Naive thymus-derived CD4-positive, alpha-beta T cell (primary cell): ENCODE results near the gene PLPP1. TPM values are rescaled to one million over a fixed set of nuclear protein-coding genes. Genes with fewer than 3 reads are reported as not detected.
"Not testable (repeated sequence)": the region's sequence is repeated elsewhere in the genome, so short reads cannot be mapped to it uniquely, and the experiment has no call there.

Experiments used
- ATAC-seq: fragments of 150-1000 bp; cut with Tn5 transposase; 2 replicates; pipeline ENCODE4 v1.10.0; 2021; ENCODE audit warnings: mild to moderate bottlenecking, moderate library complexity
- CTCF ChIA-PET: fragments of 350-600 bp; sonication (Branson Sonifier 250); formaldehyde crosslinking; loops from one replicate; lab custom pipeline; 2021; ENCODE audit warnings: antibody characterized with exemption; lab: Charles Lee
- POLR2A ChIA-PET: fragments of 350-600 bp; sonication (Branson Sonifier 250); formaldehyde crosslinking; loops from one replicate; lab custom pipeline; 2021; ENCODE audit warnings: antibody characterized with exemption, inconsistent platforms; lab: Charles Lee
- DNase-seq, 9 donors: peaks; one replicate each; pipeline versions ENCODE4 v3.0.0 to v3.0.0-alpha.2; 2020 to 2022; ENCODE audit warnings: mixed read lengths in 1 of 9
- H3K27ac ChIP-seq: one replicate; pipeline ENCODE4 v1.7.0; 2013; ENCODE audit warnings: mild to moderate bottlenecking, low read depth, low read length, moderate library complexity
- H3K27me3 ChIP-seq, 2 donors: one replicate each; pipeline ENCODE4 v1.7.0; 2013; ENCODE audit warnings: low read length in 2 of 2, mild to moderate bottlenecking in 2 of 2, moderate library complexity in 2 of 2; ENCODE audit not compliant: control insufficient read depth in 2 of 2, insufficient read depth in 2 of 2
- H3K36me3 ChIP-seq, 3 experiments: 1 replicate in 2 of 3; 2 replicates in 1 of 3; pipeline ENCODE4 v1.7.0; 2013; ENCODE audit warnings: low read length in 3 of 3, mild to moderate bottlenecking in 3 of 3, moderate library complexity in 1 of 3; ENCODE audit not compliant: insufficient read depth in 3 of 3, control insufficient read depth in 2 of 3
- H3K4me1 ChIP-seq, 2 donors: one replicate each; pipeline ENCODE4 v1.7.0; 2013; ENCODE audit warnings: low read length in 2 of 2, mild to moderate bottlenecking in 2 of 2, moderate library complexity in 1 of 2; ENCODE audit not compliant: control insufficient read depth in 2 of 2, insufficient read depth in 2 of 2
- H3K4me3 ChIP-seq: 2 replicates; pipeline ENCODE4 v1.7.0; 2013; ENCODE audit warnings: mild to moderate bottlenecking, low read length
- H3K9me3 ChIP-seq, 3 experiments: 1 replicate in 2 of 3; 2 replicates in 1 of 3; pipeline ENCODE4 v1.7.0; 2013; ENCODE audit warnings: low read length in 3 of 3; ENCODE audit not compliant: control insufficient read depth in 2 of 3
- H3K27ac Mint-ChIP-seq, 9 donors: one replicate each; pipeline ENCODE4 v1.8.0; 2020 to 2022; ENCODE audit warnings: mixed read lengths in 9 of 9, mild to moderate bottlenecking in 8 of 9, moderate library complexity in 5 of 9, inconsistent platforms in 2 of 9
- H3K27me3 Mint-ChIP-seq, 5 donors: one replicate each; pipeline ENCODE4 v1.8.0; 2021 to 2022; ENCODE audit warnings: mixed read lengths in 5 of 5, mild to moderate bottlenecking in 1 of 5
- H3K36me3 Mint-ChIP-seq, 5 donors: one replicate each; pipeline ENCODE4 v1.8.0; 2020 to 2022; ENCODE audit warnings: mixed read lengths in 5 of 5, mild to moderate bottlenecking in 3 of 5, inconsistent platforms in 1 of 5
- H3K4me1 Mint-ChIP-seq, 7 donors: one replicate each; pipeline ENCODE4 v1.8.0; 2020 to 2022; ENCODE audit warnings: mixed read lengths in 7 of 7, mild to moderate bottlenecking in 3 of 7, inconsistent platforms in 1 of 7
- H3K4me3 Mint-ChIP-seq, 10 donors: one replicate each; pipeline ENCODE4 v1.8.0; 2020 to 2022; ENCODE audit warnings: mild to moderate bottlenecking in 10 of 10, mixed read lengths in 10 of 10, moderate library complexity in 6 of 10, inconsistent platforms in 2 of 10
- H3K9me3 Mint-ChIP-seq, 11 donors: one replicate each; pipeline ENCODE4 v1.8.0; 2020 to 2022; ENCODE audit warnings: mixed read lengths in 11 of 11, mild to moderate bottlenecking in 4 of 11, inconsistent platforms in 1 of 11, moderate library complexity in 1 of 11
- intact Hi-C, 2 donors: fragments of 100-400 bp; cut with micrococcal nuclease; formaldehyde crosslinking; loops; one replicate each; pipeline ENCODE4 v1.15.1; 2023
- polyA plus RNA-seq, 2 donors: library from polyadenylated mRNA; unstranded; fragments of 300-500 nt; fragmentation: Illumina TruSeq; gene quantifications; one replicate each; pipeline ENCODE4 v1.2.3, GENCODE V29; 2021
- total RNA-seq, 6 experiments: library from RNA in 5 of 6; stranded (reverse) in 5 of 6; gene quantifications; 1 replicate in 5 of 6; 2 replicates in 1 of 6; pipeline ENCODE4 v1.2.3 and lab custom pipeline; 2021 to 2026

PLPP1 gene
- total and polyA plus RNA-seq, 7 experiments from 2014 or later, result 8.0 to 31.3 (median 12.9) TPM

DNA sequence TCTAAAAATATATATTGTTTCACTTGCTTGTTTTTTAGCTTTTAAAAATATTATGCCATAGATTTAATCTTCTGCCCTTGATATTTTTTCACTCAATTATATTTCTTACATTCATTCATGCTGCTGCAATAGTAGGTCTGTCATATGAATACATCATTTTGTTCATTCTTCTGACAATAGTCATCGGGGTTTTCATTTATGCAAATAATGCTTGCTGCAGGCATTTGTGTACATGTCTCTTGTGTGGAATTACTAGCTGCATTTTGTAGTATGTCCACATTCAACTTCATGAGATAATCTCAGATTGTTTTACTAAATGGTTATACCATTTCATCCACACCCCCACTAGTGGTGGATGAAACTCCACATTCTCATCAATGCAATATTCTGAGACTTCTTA lies 5.3 kb upstream of the PLPP1 start:
- ChIA-PET CTCF (interaction anchor here (1.0 kb wide), 1 partner anchor 152 kb away, joined by 3 read pairs; no protein-coding TSS in a partner anchor), POLR2A (no interaction called here)
- Histone ChIP-seq H3K4me3 (no peak overlapping the region), H3K27me3 (no peaks in the 10 kb centered on the region), H3K27ac (no peak overlapping the region), H3K9me3 (no peaks in the 10 kb centered on the region), H3K36me3 (no peaks in the 10 kb centered on the region), H3K4me1 (peaks cover 3 to 29% of the 10 kb centered on the region in 2 donors)
- H3K27ac Mint-ChIP-seq, result peak overlapping the region in 5 of 9 donors; percentile 10 to 86 (median 77)
- H3K27me3 Mint-ChIP-seq, result no peaks in the 10 kb centered on the region
- peaks cover 19 to 57% (median 49%) of the 10 kb centered on the region in 7 donors for H3K4me1 Mint-ChIP-seq
- intact Hi-C loops, result no loop called here
- H3K4me3 Mint-ChIP-seq, result peak overlapping the region in 5 of 10 donors; percentile 0 to 79 (median 48)
- peaks cover 0 to 2% (median 0%) of the 10 kb centered on the region in 5 donors for H3K36me3 Mint-ChIP-seq
- no peaks in the 10 kb centered on the region for H3K9me3 Mint-ChIP-seq
- DNase-seq, result no peak
- ATAC-seq, result no peak

GRCh38 chr5:55538661-55539060 lies 3.9 kb upstream of the PLPP1 start:
- POLR2A ChIA-PET, result interaction anchor here (0.6 to 1.3 kb wide), 2 partner anchors 22 to 71 kb away, joined by 3 to 4 read pairs; no protein-coding TSS in a partner anchor
- H3K9me3 ChIP-seq, result no peaks in the 10 kb centered on the region
- no peak overlapping the region for H3K4me3 ChIP-seq
- ATAC-seq, result no peak
- intact Hi-C loops, result loop anchor here (2.0 to 10.0 kb wide), 4 partner anchors 112 to 1639 kb away; partner anchors contain the start of gene GPBP1 (in 1 of the 2)
- no peaks in the 10 kb centered on the region for H3K27me3 ChIP-seq
- Mint-ChIP-seq H3K36me3 (peaks cover 0 to 5% (median 0%) of the 10 kb centered on the region in 5 donors), H3K9me3 (no peaks in the 10 kb centered on the region), H3K27ac (peak overlapping the region; percentile 30 to 86 (median 70)), H3K4me1 (peaks cover 23 to 58% (median 49%) of the 10 kb centered on the region in 7 donors), H3K4me3 (peak overlapping the region in 9 of 10 donors; percentile 4 to 79 (median 63)), H3K27me3 (no peaks in the 10 kb centered on the region)
- DNase-seq, result peak in 4 of 9 donors; percentile 6 to 35 (median 19)
- H3K4me1 ChIP-seq, result peaks cover 7 to 32% of the 10 kb centered on the region in 2 donors
- CTCF ChIA-PET, result interaction anchor here (1.0 kb wide), 1 partner anchor 10 kb away, joined by 3 read pairs; no protein-coding TSS in a partner anchor
- H3K27ac ChIP-seq, result peak overlapping the region; percentile 56
- peaks cover 0 to 9% (median 0%) of the 10 kb centered on the region in 3 experiments for H3K36me3 ChIP-seq

GRCh38 chr5:55537315-55537714 lies 2.6 kb upstream of the PLPP1 start:
- peaks cover 24 to 61% (median 53%) of the 10 kb centered on the region in 7 donors for H3K4me1 Mint-ChIP-seq
- H3K4me3 ChIP-seq, CTCF ChIA-PET, H3K27ac ChIP-seq, H3K27me3 ChIP-seq, H3K36me3 ChIP-seq, H3K9me3 Mint-ChIP-seq, ATAC-seq, H3K36me3 Mint-ChIP-seq, DNase-seq, H3K27me3 Mint-ChIP-seq, H3K9me3 ChIP-seq: not testable (repeated sequence)
- H3K4me1 ChIP-seq, result peaks cover 9 to 39% of the 10 kb centered on the region in 2 donors
- peak overlapping the region in 3 of 9 donors; percentile 29 to 86 (median 86) for H3K27ac Mint-ChIP-seq
- intact Hi-C loops, result loop anchor here (5.0 to 10.0 kb wide), 3 partner anchors 123 to 1640 kb away; partner anchors contain the start of gene GPBP1 (in 1 of the 2)
- peak overlapping the region in 2 of 10 donors; percentile 8 to 60 for H3K4me3 Mint-ChIP-seq
- POLR2A ChIA-PET, result interaction anchor here (0.7 to 0.8 kb wide), 2 partner anchors 24 to 110 kb away, joined by 3 read pairs; no protein-coding TSS in a partner anchor

GRCh38 chr5:55535199-55535905 lies 588 bp upstream of the PLPP1 start:
- H3K9me3 Mint-ChIP-seq, result no peaks in the 10 kb centered on the region
- Histone ChIP-seq H3K4me1 (peaks cover 6 to 26% of the 10 kb centered on the region in 2 donors), H3K27ac (peak overlapping the region; percentile 91), H3K36me3 (peaks cover 0 to 9% (median 0%) of the 10 kb centered on the region in 3 experiments), H3K4me3 (peak overlapping the region; percentile 83), H3K27me3 (no peaks in the 10 kb centered on the region), H3K9me3 (no peaks in the 10 kb centered on the region)
- H3K27me3 Mint-ChIP-seq, result no peaks in the 10 kb centered on the region
- ATAC-seq (no peak), DNase-seq (peak in 1 of 9 donors; percentile 13)
- ChIA-PET CTCF (interaction anchor here (0.6 to 0.9 kb wide), 2 partner anchors 14 to 23 kb away, joined by 3 read pairs; no protein-coding TSS in a partner anchor), POLR2A (interaction anchor here (1.2 to 1.4 kb wide), 2 partner anchors 10 to 11 kb away, joined by 3 read pairs; no protein-coding TSS in a partner anchor)
- peak overlapping the region; percentile 79 to 96 (median 91) for H3K27ac Mint-ChIP-seq
- H3K4me1 Mint-ChIP-seq, result peaks cover 21 to 63% (median 53%) of the 10 kb centered on the region in 7 donors
- H3K36me3 Mint-ChIP-seq, result peaks cover 0 to 10% (median 4%) of the 10 kb centered on the region in 5 donors
- peak overlapping the region; percentile 86 to 97 (median 92) for H3K4me3 Mint-ChIP-seq
- intact Hi-C loops, result loop anchor here (1.0 to 10.0 kb wide), 9 partner anchors 55 to 1642 kb away; partner anchors contain the start of genes DHX29 (in 2 of the 2), MTREX (in 2 of the 2), ARL15 (in 1 of the 2) and GPBP1 (in 1 of the 2)

- ATAC-seq (peak; percentile 37), DNase-seq (no peak)
- CTCF ChIA-PET, result interaction anchor here (0.6 kb wide), 1 partner anchor 599 kb away, joined by 5 read pairs; no protein-coding TSS in a partner anchor
- Histone ChIP-seq H3K4me1 (peaks cover 6 to 23% of the 10 kb centered on the region in 2 donors), H3K27me3 (no peaks in the 10 kb centered on the region), H3K27ac (peak overlapping the region; percentile 91), H3K36me3 (peaks cover 0 to 9% (median 0%) of the 10 kb centered on the region in 3 experiments), H3K9me3 (no peaks in the 10 kb centered on the region), H3K4me3 (peak overlapping the region; percentile 83)
- H3K27me3 Mint-ChIP-seq, result no peaks in the 10 kb centered on the region
- POLR2A ChIA-PET, result interaction anchor here (0.6 to 1.4 kb wide), 3 partner anchors 9 to 154 kb away, joined by 3 to 4 read pairs (median 3); no protein-coding TSS in a partner anchor
- intact Hi-C loops, result loop anchor here (1.0 to 10.0 kb wide), 10 partner anchors 9 to 1641 kb away; partner anchors contain the start of genes DHX29 (in 2 of the 2), MTREX (in 2 of the 2), SLC38A9 (in 2 of the 2) and ARL15 (in 1 of the 2)
- H3K9me3 Mint-ChIP-seq, result no peaks in the 10 kb centered on the region
- H3K4me3 Mint-ChIP-seq, result peak overlapping the region; percentile 81 to 97 (median 94)
- peak overlapping the region; percentile 65 to 93 (median 90) for H3K27ac Mint-ChIP-seq
- peaks cover 19 to 57% (median 47%) of the 10 kb centered on the region in 7 donors for H3K4me1 Mint-ChIP-seq
- peaks cover 0 to 15% (median 9%) of the 10 kb centered on the region in 5 donors for H3K36me3 Mint-ChIP-seq
These were observed 986 bp downstream of the PLPP1 start for GRCh38 chr5:55533521-55534435.
